Mesenchymal stem cell (in vitro differentiated cells and primary cell): Measurements from ENCODE around the gene ZNF107.

ENCODE experiments used
- DNase-seq: peaks from one replicate; pipeline ENCODE4 v3.0.0-alpha.2; 2013
- H2AFZ ChIP-seq: one replicate; pipeline ENCODE4 v1.6.1; 2013; ENCODE audit warnings: low read depth, mild to moderate bottlenecking, control low read depth, inconsistent platforms, low read length, moderate library complexity
- H2AK5ac ChIP-seq: 2 replicates; pipeline ENCODE4 v1.6.1; 2013; ENCODE audit warnings: low read length, moderate library complexity, mild to moderate bottlenecking, inconsistent platforms; ENCODE audit not compliant: severe bottlenecking
- H2BK120ac ChIP-seq: one replicate; pipeline ENCODE4 v1.6.1; 2013; ENCODE audit warnings: low read depth, mild to moderate bottlenecking, inconsistent platforms, low read length, moderate library complexity
- H2BK12ac ChIP-seq, 2 experiments: one replicate each; pipeline ENCODE4 v1.6.1; 2013; ENCODE audit warnings: inconsistent platforms in 2 of 2, low read length in 2 of 2, mild to moderate bottlenecking in 2 of 2, moderate library complexity in 2 of 2, control low read depth in 1 of 2
- H2BK15ac ChIP-seq: one replicate; pipeline ENCODE4 v1.6.1; 2013; ENCODE audit warnings: mild to moderate bottlenecking, low read depth, inconsistent platforms; ENCODE audit not compliant: poor library complexity, severe bottlenecking
- H2BK5ac ChIP-seq: 2 replicates; pipeline ENCODE4 v1.6.1; 2013; ENCODE audit warnings: low read depth, mild to moderate bottlenecking, low read length, control low read depth, inconsistent platforms; ENCODE audit not compliant: poor library complexity, severe bottlenecking
- H3K14ac ChIP-seq, 2 experiments: one replicate each; pipeline ENCODE4 v1.6.1; 2013; ENCODE audit warnings: inconsistent platforms in 2 of 2, low read length in 2 of 2, control low read depth in 1 of 2, mild to moderate bottlenecking in 1 of 2, moderate library complexity in 1 of 2
- H3K18ac ChIP-seq, 2 experiments: one replicate each; pipeline ENCODE4 v1.6.1; 2013; ENCODE audit warnings: inconsistent platforms in 2 of 2, low read length in 2 of 2, control low read depth in 1 of 2, low read depth in 1 of 2, mild to moderate bottlenecking in 1 of 2
- H3K23ac ChIP-seq, 2 experiments: one replicate each; pipeline ENCODE4 v1.6.1; 2013; ENCODE audit warnings: inconsistent platforms in 2 of 2, low read length in 2 of 2, mild to moderate bottlenecking in 2 of 2, moderate library complexity in 2 of 2, control low read depth in 1 of 2
- H3K27ac ChIP-seq: 2 replicates; pipeline ENCODE4 v1.5.1; 2013; ENCODE audit warnings: mild to moderate bottlenecking, moderate library complexity, low read length, control low read depth, inconsistent platforms; ENCODE audit not compliant: poor library complexity, severe bottlenecking
- H3K27me3 ChIP-seq, 2 experiments: 2 replicates each; pipeline versions ENCODE4 v1.6.1 to v1.7.0; 2013; ENCODE audit warnings: low read length in 2 of 2, mild to moderate bottlenecking in 2 of 2, moderate library complexity in 2 of 2, control low read depth in 1 of 2, inconsistent platforms in 1 of 2; ENCODE audit not compliant: control insufficient read depth in 1 of 2, insufficient read depth in 1 of 2
- H3K36me3 ChIP-seq, 2 experiments: 2 replicates each; pipeline versions ENCODE4 v1.6.1 to v1.7.0; 2013; ENCODE audit warnings: low read length in 2 of 2, control low read depth in 1 of 2, inconsistent platforms in 1 of 2, low read depth in 1 of 2, mild to moderate bottlenecking in 1 of 2; ENCODE audit not compliant: insufficient read depth in 2 of 2, control insufficient read depth in 1 of 2
- H3K4ac ChIP-seq, 2 experiments: one replicate each; pipeline ENCODE4 v1.6.1; 2013; ENCODE audit warnings: inconsistent platforms in 2 of 2, low read length in 2 of 2, mild to moderate bottlenecking in 2 of 2, moderate library complexity in 2 of 2, control low read depth in 1 of 2, low read depth in 1 of 2
- H3K4me1 ChIP-seq: 2 replicates; pipeline ENCODE4 v1.6.1; 2013; ENCODE audit warnings: low read depth, low read length, control low read depth; ENCODE audit not compliant: control insufficient read depth, insufficient read depth
- H3K4me2 ChIP-seq: 2 replicates; pipeline ENCODE4 v1.6.1; 2013; ENCODE audit warnings: low read length, mild to moderate bottlenecking, inconsistent platforms; ENCODE audit not compliant: poor library complexity, severe bottlenecking
- H3K4me3 ChIP-seq, 2 experiments: 2 replicates each; pipeline versions ENCODE4 v1.5.1 to v1.7.0; 2013; ENCODE audit warnings: low read length in 2 of 2, mild to moderate bottlenecking in 2 of 2, control low read depth in 1 of 2, low read depth in 1 of 2; ENCODE audit not compliant: insufficient read depth in 1 of 2
- H3K79me1 ChIP-seq: replicated peaks from 2 replicates; pipeline ENCODE4 v1.6.1; 2013; ENCODE audit warnings: mild to moderate bottlenecking, control low read depth, low read length, inconsistent platforms; ENCODE audit not compliant: poor library complexity, severe bottlenecking
- H3K9ac ChIP-seq: 2 replicates; pipeline ENCODE4 v1.7.0; 2013; ENCODE audit warnings: mild to moderate bottlenecking, low read length, moderate library complexity
- H3K9me3 ChIP-seq: 2 replicates; pipeline ENCODE4 v1.7.0; 2013; ENCODE audit warnings: mild to moderate bottlenecking, low read length; ENCODE audit not compliant: control insufficient read depth
- H4K8ac ChIP-seq: one replicate; pipeline ENCODE4 v1.6.1; 2013; ENCODE audit warnings: inconsistent platforms, mild to moderate bottlenecking, low read length, moderate library complexity
- H4K91ac ChIP-seq: one replicate; pipeline ENCODE4 v1.6.1; 2013; ENCODE audit warnings: mild to moderate bottlenecking, low read length, inconsistent platforms
- WGBS: methylation state at CpG from one replicate; pipeline ENCODE4 v1.1.7; 2013; ENCODE audit warnings: mixed read lengths; 5-methylcytosine and 5-hydroxymethylcytosine counted together

ZNF107 gene

DNA sequence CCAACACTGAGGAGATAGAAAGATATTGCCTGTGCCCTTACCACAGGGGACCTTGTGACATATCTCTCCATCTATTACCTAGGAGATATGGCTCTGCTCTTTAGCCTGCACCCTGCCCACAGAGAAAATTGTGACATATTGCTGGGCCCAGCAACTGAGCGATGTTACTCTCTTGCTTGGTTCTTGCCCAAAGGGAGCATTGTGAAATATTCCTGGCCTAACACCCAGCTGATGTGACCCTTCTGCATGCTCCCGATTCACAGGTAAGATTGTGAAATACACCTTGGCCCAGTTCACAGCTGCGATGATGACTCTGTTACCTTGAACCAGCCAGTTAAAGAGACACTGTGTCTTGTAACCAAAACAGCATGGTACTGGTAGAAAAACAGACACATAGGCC is 37.2 kb upstream of the ZNF107 start:
- no peak overlapping the region for H2BK5ac ChIP-seq
- H3K27me3 ChIP-seq, result no peaks in the 10 kb centered on the region
- no peak overlapping the region for H2AFZ ChIP-seq
- DNase-seq, result no peak
- H2BK15ac ChIP-seq, result no peak overlapping the region
- no peak overlapping the region for H2BK120ac ChIP-seq
- no peak overlapping the region for H2BK12ac ChIP-seq
- no peak overlapping the region for H2AK5ac ChIP-seq
- H4K8ac ChIP-seq, result no peak overlapping the region
- no peak overlapping the region for H3K27ac ChIP-seq
- H3K18ac ChIP-seq, result no peak overlapping the region
- H3K4me3 ChIP-seq, result no peak overlapping the region
- no peaks in the 10 kb centered on the region for H3K36me3 ChIP-seq
- 81% methylated on average over 3 of the region's 3 CpGs for WGBS
- H3K23ac ChIP-seq, result no peak overlapping the region
- no peak overlapping the region for H3K9ac ChIP-seq
- H3K4me2 ChIP-seq, result no peak overlapping the region
- H3K9me3 ChIP-seq, result peaks cover 2% of the 10 kb centered on the region
- no peak overlapping the region for H4K91ac ChIP-seq
- H3K4ac ChIP-seq, result no peak overlapping the region
- no peak overlapping the region for H3K14ac ChIP-seq
- no peaks in the 10 kb centered on the region for H3K79me1 ChIP-seq
- H3K4me1 ChIP-seq, result no peaks in the 10 kb centered on the region

DNA sequence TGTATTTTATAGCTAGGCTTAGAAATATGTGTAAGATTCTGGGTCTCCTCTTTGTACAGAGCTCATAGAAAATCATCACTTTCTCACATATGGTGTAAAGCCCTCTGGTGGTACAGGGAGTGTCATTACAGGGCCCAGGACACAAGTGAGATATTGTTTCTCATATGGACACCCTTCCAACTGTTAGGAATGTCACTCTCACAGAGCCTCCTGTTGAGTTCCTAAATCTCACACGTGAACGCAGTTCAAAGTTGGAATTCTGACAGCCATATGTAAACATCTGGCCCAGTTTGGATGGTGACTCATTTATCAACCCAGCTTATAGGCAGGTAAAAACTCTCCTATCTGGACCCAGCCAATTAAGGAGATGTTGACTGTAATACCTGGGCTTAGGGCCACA is 35.4 kb upstream of the ZNF107 start:
- Histone ChIP-seq H3K4me2 (no peak overlapping the region), H3K4me1 (no peaks in the 10 kb centered on the region), H3K79me1 (no peaks in the 10 kb centered on the region), H3K4me3 (no peak overlapping the region), H2AFZ (no peak overlapping the region), H3K36me3 (no peaks in the 10 kb centered on the region), H3K9me3 (peaks cover 6% of the 10 kb centered on the region), H3K18ac (no peak overlapping the region), H3K27ac (no peak overlapping the region), H2BK15ac (no peak overlapping the region), H4K91ac (no peak overlapping the region), H3K9ac (no peak overlapping the region), H3K14ac (no peak overlapping the region), H2BK5ac (no peak overlapping the region), H2BK120ac (no peak overlapping the region), H3K27me3 (no peaks in the 10 kb centered on the region), H3K4ac (no peak overlapping the region), H3K23ac (no peak overlapping the region), H4K8ac (no peak overlapping the region), H2BK12ac (no peak overlapping the region), H2AK5ac (no peak overlapping the region)
- 68% methylated on average over 2 of the region's 2 CpGs for WGBS
- DNase-seq, result no peak

DNA sequence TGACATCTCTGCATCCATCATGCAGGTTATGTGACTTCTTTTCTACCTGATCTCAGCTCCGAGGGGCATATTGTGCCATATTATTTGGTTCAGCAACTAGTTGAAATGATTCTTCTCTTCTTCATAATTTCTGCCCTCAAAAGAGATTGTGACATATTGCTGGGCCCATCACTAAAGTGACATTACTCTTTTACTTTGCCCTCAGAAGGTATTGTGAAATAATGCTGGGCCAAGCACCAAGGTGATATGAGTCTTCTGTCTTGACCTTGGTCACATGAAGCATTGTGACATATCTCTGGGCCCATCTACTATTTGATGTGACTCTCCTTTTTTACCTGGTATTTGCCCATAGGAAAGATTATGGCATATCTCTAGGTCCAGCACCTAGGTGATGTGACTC is 33.9 kb upstream of the ZNF107 start:
- H3K23ac ChIP-seq, result no peak overlapping the region
- no peak overlapping the region for H3K4ac ChIP-seq
- no peak overlapping the region for H3K4me2 ChIP-seq
- H3K79me1 ChIP-seq, result no peaks in the 10 kb centered on the region
- H3K9ac ChIP-seq, result no peak overlapping the region
- no peak overlapping the region for H2BK15ac ChIP-seq
- WGBS, result no CpG with 5 or more reads among the region's 1 CpG
- no peaks in the 10 kb centered on the region for H3K27me3 ChIP-seq
- no peak overlapping the region for H4K91ac ChIP-seq
- no peak overlapping the region for H3K18ac ChIP-seq
- H2BK5ac ChIP-seq, result no peak overlapping the region
- H3K4me1 ChIP-seq, result no peaks in the 10 kb centered on the region
- H3K4me3 ChIP-seq, result no peak overlapping the region
- no peak overlapping the region for H3K14ac ChIP-seq
- no peak overlapping the region for H2BK120ac ChIP-seq
- H2BK12ac ChIP-seq, result no peak overlapping the region
- no peak overlapping the region for H2AFZ ChIP-seq
- H2AK5ac ChIP-seq, result no peak overlapping the region
- no peaks in the 10 kb centered on the region for H3K36me3 ChIP-seq
- no peak for DNase-seq
- H3K27ac ChIP-seq, result no peak overlapping the region
- H4K8ac ChIP-seq, result no peak overlapping the region
- H3K9me3 ChIP-seq, result peaks cover 6% of the 10 kb centered on the region

DNA sequence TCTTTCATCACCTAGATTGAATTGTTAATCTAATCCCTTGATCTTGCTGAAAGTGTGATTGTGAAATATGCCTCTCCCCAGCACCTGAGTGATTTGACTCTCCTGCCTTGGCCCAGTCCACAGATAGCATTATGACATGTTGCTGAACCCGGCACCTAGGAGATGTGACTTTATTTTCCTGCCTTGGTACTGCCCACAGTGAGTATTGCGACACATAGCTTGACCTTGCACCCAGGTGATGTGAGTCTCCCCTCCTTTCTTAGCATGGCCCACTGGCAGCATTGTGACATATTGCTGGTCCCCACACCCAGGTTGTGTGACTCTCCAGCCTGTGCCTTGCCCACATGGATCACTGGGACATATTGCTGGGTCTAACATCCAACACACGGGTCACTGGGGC is 32.5 kb upstream of the ZNF107 start:
- no peak overlapping the region for H3K14ac ChIP-seq
- no peak overlapping the region for H3K23ac ChIP-seq
- no peak overlapping the region for H3K18ac ChIP-seq
- no peaks in the 10 kb centered on the region for H3K27me3 ChIP-seq
- H3K79me1 ChIP-seq, result no peaks in the 10 kb centered on the region
- H3K9me3 ChIP-seq, result peaks cover 6% of the 10 kb centered on the region
- no peak overlapping the region for H2BK15ac ChIP-seq
- H2BK12ac ChIP-seq, result no peak overlapping the region
- H3K4me2 ChIP-seq, result no peak overlapping the region
- H4K91ac ChIP-seq, result no peak overlapping the region
- no peak overlapping the region for H3K27ac ChIP-seq
- H2AFZ ChIP-seq, result no peak overlapping the region
- no peak overlapping the region for H2BK5ac ChIP-seq
- H2BK120ac ChIP-seq, result no peak overlapping the region
- no peaks in the 10 kb centered on the region for H3K36me3 ChIP-seq
- no peak overlapping the region for H3K9ac ChIP-seq
- no peaks in the 10 kb centered on the region for H3K4me1 ChIP-seq
- 67% methylated on average over 3 of the region's 3 CpGs for WGBS
- H3K4me3 ChIP-seq, result no peak overlapping the region
- no peak overlapping the region for H3K4ac ChIP-seq
- no peak overlapping the region for H4K8ac ChIP-seq
- no peak for DNase-seq
- no peak overlapping the region for H2AK5ac ChIP-seq
